ENCODE measurements around the gene ATXN1. TPM values are rescaled to one million over a fixed set of nuclear protein-coding genes. Genes with fewer than 3 reads are reported as not detected.

The ATXN1 gene
- polyA plus RNA-seq, 1 of the 3 experiments (the other 2 are of a cell fraction), result 7.9 TPM

DNA sequence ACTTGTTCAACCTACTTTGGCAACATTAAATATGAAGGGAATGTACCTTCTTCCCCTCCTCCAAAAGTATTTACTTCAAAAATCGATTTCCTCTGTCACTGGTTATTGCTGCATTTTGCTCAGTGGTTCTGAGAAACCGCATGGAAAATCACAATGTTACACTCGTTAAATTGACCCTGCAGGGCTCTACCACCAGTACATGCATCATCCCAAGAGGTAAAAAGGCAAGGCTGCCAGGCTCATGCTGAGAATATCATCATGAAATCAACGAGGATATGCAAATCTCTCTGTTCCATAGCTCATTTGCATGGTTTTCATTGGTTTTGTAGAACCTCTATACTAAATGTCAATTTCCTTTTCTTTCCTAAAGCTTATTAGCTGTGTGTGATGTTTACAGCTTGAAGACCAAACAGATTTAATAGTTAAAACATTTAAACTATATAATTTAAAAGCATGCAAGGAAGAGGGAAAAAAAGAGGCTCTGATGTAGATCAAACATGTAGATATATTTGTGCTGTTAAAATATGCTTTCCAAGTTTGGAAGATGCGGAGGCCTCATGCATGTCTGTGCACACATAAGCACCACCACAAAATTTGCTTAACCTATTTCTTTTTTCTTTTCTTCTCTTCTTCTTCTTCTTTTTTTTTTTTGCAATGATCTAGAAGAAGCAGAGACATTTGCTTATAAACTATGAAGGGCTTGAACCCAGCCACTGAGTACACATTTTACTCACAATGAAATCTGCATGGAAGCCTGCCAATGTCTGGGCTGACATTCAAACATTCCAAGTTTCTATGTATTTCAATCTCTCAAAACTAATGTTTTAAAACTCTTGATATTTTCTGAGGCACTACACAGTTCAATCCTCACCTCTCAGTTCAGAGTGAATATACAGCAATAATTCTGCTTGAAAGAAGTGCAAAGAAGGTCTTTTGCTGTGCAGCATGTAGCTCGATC lies 328.9 kb downstream of the ATXN1 start:
- WGBS (ENCODE audit: low lambda C conversion rate), result 81% methylated on average over 6 of the region's 6 CpGs
- Histone ChIP-seq H3K9me3 (no peaks in the 10 kb centered on the region), H4K20me1 (ENCODE audit: insufficient read depth) (no peaks in the 10 kb centered on the region), H3K9ac (no peak overlapping the region), H2AFZ (ENCODE audit: low read depth) (no peak overlapping the region), H3K9me2 (no peaks in the 10 kb centered on the region), H3K4me1 (ENCODE audit: control insufficient read depth in 1 of 2, insufficient read depth in 2 of 2, low read depth in 1 of 2, low read length in 1 of 2) (no peaks in the 10 kb centered on the region; a peak in 3 of 4 replicates), H3K4me2 (no peak overlapping the region; the same call in 1 of the 2 replicates), H3F3A (replicated peaks; ENCODE audit: insufficient read depth) (peaks cover 7% of the 10 kb centered on the region), H3K79me2 (ENCODE audit: insufficient read depth) (no peaks in the 10 kb centered on the region), H3K36me3 (replicated peaks in 1 of 2; ENCODE audit: control insufficient read depth in 1 of 2, insufficient read depth in 2 of 2, low read length in 1 of 2) (peaks cover 0 to 11% of the 10 kb centered on the region in 2 experiments), H3K27me3 (ENCODE audit: insufficient read depth) (no peaks in the 10 kb centered on the region), H3K4me3 (ENCODE audit: low read depth in 2 of 2, low read length in 1 of 2) (no peak overlapping the region), H3K27ac (ENCODE audit: low read depth in 2 of 2, low read length in 1 of 2) (no peak overlapping the region)
- ChIA-PET CTCF (interaction anchor here (0.9 kb wide), 1 partner anchor 23 kb away, joined by 3 read pairs; no protein-coding TSS in a partner anchor), POLR2A (no interaction called here)
- TF ChIP-seq, protein P1, sequence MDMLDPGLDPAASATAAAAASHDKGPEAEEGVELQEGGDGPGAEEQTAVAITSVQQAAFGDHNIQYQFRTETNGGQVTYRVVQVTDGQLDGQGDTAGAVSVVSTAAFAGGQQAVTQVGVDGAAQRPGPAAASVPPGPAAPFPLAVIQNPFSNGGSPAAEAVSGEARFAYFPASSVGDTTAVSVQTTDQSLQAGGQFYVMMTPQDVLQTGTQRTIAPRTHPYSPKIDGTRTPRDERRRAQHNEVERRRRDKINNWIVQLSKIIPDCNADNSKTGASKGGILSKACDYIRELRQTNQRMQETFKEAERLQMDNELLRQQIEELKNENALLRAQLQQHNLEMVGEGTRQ (IDR thresholded peaks at IDR 0.05; ENCODE audit: borderline replicate concordance, low read depth, low read length), result no peak
- TF ChIP-seq NFIC (IDR thresholded peaks at IDR 0.05; ENCODE audit: borderline replicate concordance) (no peak), FOSL2 (IDR thresholded peaks at IDR 0.05; ENCODE audit: borderline replicate concordance, low read depth) (no peak), ELF1 (IDR thresholded peaks at IDR 0.05) (no peak), TAF1 (IDR thresholded peaks at IDR 0.05; ENCODE audit: borderline replicate concordance, low read depth, low read length) (no peak), TCF12 (IDR thresholded peaks at IDR 0.05) (no peak), MXI1 (IDR thresholded peaks at IDR 0.05; ENCODE audit: low read depth, low read length) (no peak), RFX5 (IDR thresholded peaks at IDR 0.05; ENCODE audit: low read length) (no peak), GATA2 (CRISPR knock-in tag; IDR thresholded peaks at IDR 0.05) (no peak)
- TF ChIP-seq, protein P2, sequence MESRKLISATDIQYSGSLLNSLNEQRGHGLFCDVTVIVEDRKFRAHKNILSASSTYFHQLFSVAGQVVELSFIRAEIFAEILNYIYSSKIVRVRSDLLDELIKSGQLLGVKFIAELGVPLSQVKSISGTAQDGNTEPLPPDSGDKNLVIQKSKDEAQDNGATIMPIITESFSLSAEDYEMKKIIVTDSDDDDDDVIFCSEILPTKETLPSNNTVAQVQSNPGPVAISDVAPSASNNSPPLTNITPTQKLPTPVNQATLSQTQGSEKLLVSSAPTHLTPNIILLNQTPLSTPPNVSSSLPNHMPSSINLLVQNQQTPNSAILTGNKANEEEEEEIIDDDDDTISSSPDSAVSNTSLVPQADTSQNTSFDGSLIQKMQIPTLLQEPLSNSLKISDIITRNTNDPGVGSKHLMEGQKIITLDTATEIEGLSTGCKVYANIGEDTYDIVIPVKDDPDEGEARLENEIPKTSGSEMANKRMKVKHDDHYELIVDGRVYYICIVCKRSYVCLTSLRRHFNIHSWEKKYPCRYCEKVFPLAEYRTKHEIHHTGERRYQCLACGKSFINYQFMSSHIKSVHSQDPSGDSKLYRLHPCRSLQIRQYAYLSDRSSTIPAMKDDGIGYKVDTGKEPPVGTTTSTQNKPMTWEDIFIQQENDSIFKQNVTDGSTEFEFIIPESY (IDR thresholded peaks at IDR 0.05; ENCODE audit: borderline replicate concordance, low read depth), result no peak
- TF ChIP-seq, protein P3, sequence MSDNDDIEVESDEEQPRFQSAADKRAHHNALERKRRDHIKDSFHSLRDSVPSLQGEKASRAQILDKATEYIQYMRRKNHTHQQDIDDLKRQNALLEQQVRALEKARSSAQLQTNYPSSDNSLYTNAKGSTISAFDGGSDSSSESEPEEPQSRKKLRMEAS (IDR thresholded peaks at IDR 0.05; ENCODE audit: low read depth), result no peak
- no peak for DNase-seq

DNA sequence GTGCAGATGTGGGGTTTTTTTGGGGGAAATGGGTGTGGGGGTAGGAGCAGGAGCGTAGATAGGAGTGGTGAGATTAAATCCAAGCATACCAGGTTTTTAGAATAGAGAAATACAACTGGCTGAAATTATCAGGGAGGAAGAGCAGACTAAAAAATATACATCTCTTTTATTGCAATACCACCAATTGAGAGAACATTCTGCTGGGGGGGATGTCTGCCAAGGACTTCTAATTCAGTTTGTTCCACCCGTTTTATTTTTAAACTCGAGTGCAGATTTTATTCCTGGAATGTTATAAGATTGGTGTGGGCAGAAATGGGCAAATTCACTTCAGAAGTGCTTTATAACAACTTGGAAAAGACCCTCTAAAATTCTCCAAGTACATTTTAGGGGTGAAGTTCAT lies 330.2 kb downstream of the ATXN1 start:
- ChIA-PET CTCF (no interaction called here), POLR2A (no interaction called here)
- Histone ChIP-seq H3K9me3 (no peaks in the 10 kb centered on the region), H3K4me2 (no peak overlapping the region), H2AFZ (ENCODE audit: low read depth) (no peak overlapping the region), H3K4me3 (ENCODE audit: low read depth in 2 of 2, low read length in 1 of 2) (no peak overlapping the region), H3K4me1 (ENCODE audit: control insufficient read depth in 1 of 2, insufficient read depth in 2 of 2, low read depth in 1 of 2, low read length in 1 of 2) (no peaks in the 10 kb centered on the region; a peak in 2 of 4 replicates), H4K20me1 (ENCODE audit: insufficient read depth) (no peaks in the 10 kb centered on the region), H3K36me3 (replicated peaks in 1 of 2; ENCODE audit: control insufficient read depth in 1 of 2, insufficient read depth in 2 of 2, low read length in 1 of 2) (peaks cover 0 to 11% of the 10 kb centered on the region in 2 experiments), H3K27me3 (ENCODE audit: insufficient read depth) (no peaks in the 10 kb centered on the region), H3K9me2 (no peaks in the 10 kb centered on the region), H3K79me2 (ENCODE audit: insufficient read depth) (no peaks in the 10 kb centered on the region), H3K9ac (no peak overlapping the region), H3F3A (replicated peaks; ENCODE audit: insufficient read depth) (peaks cover 7% of the 10 kb centered on the region), H3K27ac (ENCODE audit: low read depth in 2 of 2, low read length in 1 of 2) (no peak overlapping the region)
- no peak for TF ChIP-seq CHD2 (IDR thresholded peaks at IDR 0.05; ENCODE audit: low read length, partially characterized antibody)
- no peak for TF ChIP-seq NFIC (IDR thresholded peaks at IDR 0.05; ENCODE audit: borderline replicate concordance)
- TF ChIP-seq RXRA (IDR thresholded peaks at IDR 0.05; ENCODE audit: borderline replicate concordance, low read depth), result no peak
- TF ChIP-seq FOXJ3 (CRISPR knock-in tag; IDR thresholded peaks at IDR 0.05), result no peak
- no peak for TF ChIP-seq TAF1 (IDR thresholded peaks at IDR 0.05; ENCODE audit: borderline replicate concordance, low read depth, low read length)
- no peak for TF ChIP-seq MEF2A (IDR thresholded peaks at IDR 0.05; ENCODE audit: borderline replicate concordance, low read depth)
- 75% methylated on average over 3 of the region's 3 CpGs for WGBS (ENCODE audit: low lambda C conversion rate)
- no peak for DNase-seq

All from SK-N-SH (cell line).